HCEC 1CT (cell line): Measurements from ENCODE around the gene CEBPZOS.

Experiments used
- DNase-seq: peaks from one replicate; pipeline ENCODE4 v3.0.0-alpha.2; 2017

The CEBPZOS gene

GRCh38 chr2:37196320-37197195, at the start of gene CEBPZOS:
Gene CEBPZOS, plus strand, starts transcription at chr2:37196496. Its CDS starts 3,209 bp downstream, at chr2:37199705.
- DNase-seq, result peak; percentile 62

GRCh38 chr2:37148325-37148724, 48.0 kb upstream of the CEBPZOS start:
- DNase-seq, result no peak

GRCh38 chr2:37149626-37150322, 46.5 kb upstream of the CEBPZOS start:
- DNase-seq, result no peak

- DNase-seq, result no peak
Observed at GRCh38 chr2:37153224-37153623, 43.1 kb upstream of the CEBPZOS start.

GRCh38 chr2:37154785-37155184, 41.5 kb upstream of the CEBPZOS start:
- DNase-seq, result no peak

GRCh38 chr2:37156071-37156856, 40.0 kb upstream of the CEBPZOS start:
- peak; percentile 32 for DNase-seq

- DNase-seq, result peak; percentile 88
Observed at GRCh38 chr2:37156857-37157714, 39.2 kb upstream of the CEBPZOS start, which contains the start of gene EIF2AK2. Gene EIF2AK2, minus strand, starts transcription at chr2:37156980. Its CDS starts 9,174 bp downstream, at chr2:37147806.

GRCh38 chr2:37164757-37165156, 31.5 kb upstream of the CEBPZOS start:
- DNase-seq, result no peak

GRCh38 chr2:37167636-37168180, 28.6 kb upstream of the CEBPZOS start:
- no peak for DNase-seq

- peak; percentile 66 for DNase-seq
Observed at GRCh38 chr2:37168217-37168981, 27.9 kb upstream of the CEBPZOS start.

GRCh38 chr2:37171624-37171950, 24.7 kb upstream of the CEBPZOS start:
- no peak for DNase-seq

GRCh38 chr2:37173741-37174140, 22.6 kb upstream of the CEBPZOS start:
- DNase-seq, result no peak

- peak; percentile 4 for DNase-seq
Observed at GRCh38 chr2:37180006-37180639, 16.2 kb upstream of the CEBPZOS start.

- no peak for DNase-seq
Observed at GRCh38 chr2:37180640-37181039, 15.7 kb upstream of the CEBPZOS start.

- DNase-seq, result peak; percentile 30
Observed at GRCh38 chr2:37181726-37182684, 14.3 kb upstream of the CEBPZOS start.

- no peak for DNase-seq
Observed at GRCh38 chr2:37188570-37188969, 7.7 kb upstream of the CEBPZOS start, which contains the start of gene SULT6B1. Gene SULT6B1, minus strand, starts transcription at chr2:37188670. Its CDS starts 30 bp downstream, at chr2:37188640.

GRCh38 chr2:37189452-37190153, 6.7 kb upstream of the CEBPZOS start:
- DNase-seq, result peak; percentile 85

GRCh38 chr2:37190290-37190689, 6.0 kb upstream of the CEBPZOS start:
- no peak for DNase-seq

- DNase-seq, result no peak
Observed at GRCh38 chr2:37191253-37191652, 5.0 kb upstream of the CEBPZOS start.
